Right cardiac atrium (tissue), 5 donors: Measurements from ENCODE around the gene ZNF823. TPM values are rescaled to one million over a fixed set of nuclear protein-coding genes. Genes with fewer than 3 reads are reported as not detected.

Experiments
- ATAC-seq, 2 donors: fragments of 200-7000 bp; cut with Tn5 transposase; one replicate each; pipeline versions ENCODE4 v1.8.0 to v1.9.1; 2020; ENCODE audit warnings: moderate library complexity in 2 of 2, mild to moderate bottlenecking in 1 of 2
- DNase-seq, 3 donors: peaks; one replicate each; pipeline ENCODE4 v3.0.0-alpha.2; 2020
- H3K27ac ChIP-seq: one replicate; pipeline ENCODE4 v1.5.1; 2013; ENCODE audit warnings: mild to moderate bottlenecking, low read length, control low read depth, moderate library complexity
- H3K27me3 ChIP-seq: one replicate; pipeline ENCODE4 v1.6.1; 2013; ENCODE audit not compliant: control insufficient read depth, insufficient read depth
- H3K4me1 ChIP-seq: one replicate; pipeline ENCODE4 v1.6.1; 2013; ENCODE audit warnings: low read length; ENCODE audit not compliant: control insufficient read depth, insufficient read depth
- H3K4me3 ChIP-seq: one replicate; pipeline ENCODE4 v1.5.1; 2013; ENCODE audit warnings: low read length, control low read depth
- H3K9me3 ChIP-seq: one replicate; pipeline ENCODE4 v1.6.1; 2013; ENCODE audit warnings: low read length; ENCODE audit not compliant: control insufficient read depth
- WGBS: extraction: QIAGEN DNeasy Blood & Tissue Kit; methylation state at CpG from one replicate; pipeline ENCODE4 v1.1.7; 2013; 5-methylcytosine and 5-hydroxymethylcytosine counted together
- intact Hi-C, 4 donors: fragments of 100-400 bp; cut with DNase I; formaldehyde crosslinking; loops; one replicate each; pipeline versions ENCODE4 v1.11.0 to v1.14.0; 2022 to 2023
- polyA plus RNA-seq: library from polyadenylated mRNA; stranded (reverse); fragments of 200-250 nt; gene quantifications from one replicate; pipeline ENCODE4 v1.2.3, GENCODE V29; 2013
- total RNA-seq, 4 donors: library from RNA; stranded (reverse); fragmentation: NEBNext Ultra II Directional; extraction: Animal tissue kit (Norgen Biotek cat#: 25700); gene quantifications; one replicate each; pipeline ENCODE4 v1.2.1, GENCODE V29; 2021
- donor health status: healthy with polysubstance abuse.
- donor health status: DM: no; HTN: yes; CAD: no.
- donor health status: DM: no; HTN: no; CAD: no.
- donor health status: DM: no; HTN: yes; CAD: no; lungs with severe emphysema.
- donor health status: DM: yes; HTN: yes; CAD: no.

ZNF823 gene
- total and polyA plus RNA-seq, 5 donors, result 2.2 to 6.0 (median 4.4) TPM

GRCh38 chr19:11736696-11737095 is 2.0 kb downstream of the ZNF823 start:
- ATAC-seq, result peak in 1 of 2 donors; percentile 55

GRCh38 chr19:11735375-11735774 is 3.4 kb downstream of the ZNF823 start:
- Histone ChIP-seq H3K27me3 (no peaks in the 10 kb centered on the region), H3K4me3 (no peak overlapping the region), H3K9me3 (no peaks in the 10 kb centered on the region), H3K27ac (no peak overlapping the region), H3K4me1 (peaks cover 4% of the 10 kb centered on the region)
- WGBS, result 93% methylated on average over 1 of the region's 1 CpG
- no peak for DNase-seq
- no peak for ATAC-seq
- intact Hi-C loops, result no loop called here

More at GRCh38 chr19:11736696-11737095, 2.0 kb downstream of the ZNF823 start:
- peak; percentile 66 to 73 (median 70) for DNase-seq
- no peak overlapping the region for H3K27ac ChIP-seq
- intact Hi-C loops, result no loop called here
- peaks cover 4% of the 10 kb centered on the region for H3K4me1 ChIP-seq
- WGBS, result 26% methylated on average over 2 of the region's 2 CpGs
- H3K27me3 ChIP-seq, result no peaks in the 10 kb centered on the region
- no peaks in the 10 kb centered on the region for H3K9me3 ChIP-seq
- no peak overlapping the region for H3K4me3 ChIP-seq

- Histone ChIP-seq H3K27me3 (no peaks in the 10 kb centered on the region), H3K9me3 (no peaks in the 10 kb centered on the region), H3K4me3 (no peak overlapping the region), H3K4me1 (no peaks in the 10 kb centered on the region), H3K27ac (no peak overlapping the region)
- no peak for DNase-seq
- intact Hi-C loops, result no loop called here
- no peak for ATAC-seq
- 89% methylated on average over 4 of the region's 4 CpGs for WGBS
Measured at GRCh38 chr19:11729586-11729985, 9.2 kb downstream of the ZNF823 start.

DNA sequence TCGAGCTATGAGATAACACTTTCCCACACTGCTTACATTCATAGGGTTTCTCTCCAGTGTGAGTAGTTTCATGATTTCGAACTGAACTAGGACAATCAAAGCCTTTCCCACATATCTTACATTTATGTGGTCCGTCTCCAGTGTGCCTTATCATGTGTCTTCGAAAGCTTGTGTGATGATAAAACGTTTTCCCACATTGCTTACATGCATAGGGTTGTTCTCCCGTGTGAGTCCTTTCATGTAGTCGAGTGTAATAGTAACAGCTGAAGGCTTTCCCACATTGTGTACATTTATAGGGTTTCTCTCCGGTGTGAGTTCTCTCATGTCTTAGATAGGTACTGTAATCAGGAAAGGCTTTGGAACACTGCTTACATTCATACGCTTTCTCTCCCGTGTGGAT is 16.3 kb downstream of the ZNF823 start:
- no peaks in the 10 kb centered on the region for H3K4me1 ChIP-seq
- WGBS, result 95% methylated on average over 10 of the region's 10 CpGs
- H3K9me3 ChIP-seq, result peaks cover 3% of the 10 kb centered on the region
- ATAC-seq, result no peak
- no peak overlapping the region for H3K4me3 ChIP-seq
- no peaks in the 10 kb centered on the region for H3K27me3 ChIP-seq
- intact Hi-C loops, result no loop called here
- no peak for DNase-seq
- H3K27ac ChIP-seq, result no peak overlapping the region

GRCh38 chr19:11721681-11722080 is 17.1 kb downstream of the ZNF823 start:
- Histone ChIP-seq H3K27ac (no peak overlapping the region), H3K4me1 (no peaks in the 10 kb centered on the region), H3K9me3 (peaks cover 3% of the 10 kb centered on the region), H3K4me3 (no peak overlapping the region), H3K27me3 (no peaks in the 10 kb centered on the region)
- intact Hi-C loops, result no loop called here
- no peak for ATAC-seq
- WGBS, result 66% methylated on average over 5 of the region's 5 CpGs
- DNase-seq, result no peak

GRCh38 chr19:11710313-11710712 is 28.4 kb downstream of the ZNF823 start:
- 79% methylated on average over 10 of the region's 10 CpGs for WGBS
- H3K27me3 ChIP-seq, result no peaks in the 10 kb centered on the region
- ATAC-seq (no peak), DNase-seq (no peak)
- H3K27ac ChIP-seq, result no peak overlapping the region
- H3K4me1 ChIP-seq, result no peaks in the 10 kb centered on the region
- no peaks in the 10 kb centered on the region for H3K9me3 ChIP-seq
- intact Hi-C loops, result no loop called here
- H3K4me3 ChIP-seq, result no peak overlapping the region

GRCh38 chr19:11708457-11708856 is 30.3 kb downstream of the ZNF823 start:
- Histone ChIP-seq H3K27me3 (no peaks in the 10 kb centered on the region), H3K4me1 (no peaks in the 10 kb centered on the region), H3K4me3 (no peak overlapping the region), H3K27ac (no peak overlapping the region), H3K9me3 (no peaks in the 10 kb centered on the region)
- DNase-seq (no peak), ATAC-seq (no peak)
- intact Hi-C loops, result no loop called here
- 67% methylated on average over 3 of the region's 3 CpGs for WGBS

DNA sequence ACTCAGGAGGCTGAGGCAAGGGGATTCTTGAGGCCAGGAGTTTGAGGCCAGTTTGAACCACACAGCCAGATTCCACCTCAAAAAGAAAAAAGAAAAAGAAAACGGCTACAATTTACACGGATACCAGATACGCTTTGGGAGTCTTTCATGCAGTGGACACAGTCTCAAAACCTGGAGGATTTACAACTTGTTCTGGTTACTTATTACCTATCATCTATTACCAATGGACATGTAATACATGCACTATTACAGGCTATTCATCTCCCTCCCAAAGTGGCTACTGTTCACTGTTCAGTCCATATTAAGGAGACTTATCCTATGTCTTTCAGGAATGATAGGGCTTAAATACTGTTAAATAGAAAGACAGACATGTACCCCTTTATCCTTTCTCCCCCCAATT is 33.3 kb downstream of the ZNF823 start:
- 86% methylated on average over 3 of the region's 3 CpGs for WGBS
- intact Hi-C loops, result no loop called here
- Histone ChIP-seq H3K27ac (no peak overlapping the region), H3K4me3 (no peak overlapping the region), H3K9me3 (no peaks in the 10 kb centered on the region), H3K4me1 (no peaks in the 10 kb centered on the region), H3K27me3 (no peaks in the 10 kb centered on the region)
- DNase-seq (no peak), ATAC-seq (no peak)

- intact Hi-C loops, result no loop called here
- 62% methylated on average over 2 of the region's 2 CpGs for WGBS
Measured at GRCh38 chr19:11704626-11705025, 34.1 kb downstream of the ZNF823 start.

GRCh38 chr19:11699931-11700794 is 38.6 kb downstream of the ZNF823 start:
- no peak overlapping the region for H3K4me3 ChIP-seq
- H3K27ac ChIP-seq, result no peak overlapping the region
- no peaks in the 10 kb centered on the region for H3K4me1 ChIP-seq
- no peaks in the 10 kb centered on the region for H3K9me3 ChIP-seq
- WGBS, result 68% methylated on average over 6 of the region's 6 CpGs
- DNase-seq, result no peak
- intact Hi-C loops, result no loop called here
- H3K27me3 ChIP-seq, result no peaks in the 10 kb centered on the region
- no peak for ATAC-seq

More at GRCh38 chr19:11704626-11705025, 34.1 kb downstream of the ZNF823 start:
- no peaks in the 10 kb centered on the region for H3K9me3 ChIP-seq
- no peaks in the 10 kb centered on the region for H3K27me3 ChIP-seq
- H3K4me3 ChIP-seq, result no peak overlapping the region
- H3K4me1 ChIP-seq, result no peaks in the 10 kb centered on the region
- no peak for DNase-seq
- no peak for ATAC-seq
- no peak overlapping the region for H3K27ac ChIP-seq

GRCh38 chr19:11698231-11698630 is 40.5 kb downstream of the ZNF823 start:
- no peaks in the 10 kb centered on the region for H3K27me3 ChIP-seq
- no peaks in the 10 kb centered on the region for H3K9me3 ChIP-seq
- WGBS, result 87% methylated on average over 6 of the region's 6 CpGs
- no peak overlapping the region for H3K4me3 ChIP-seq
- no peak overlapping the region for H3K27ac ChIP-seq
- H3K4me1 ChIP-seq, result no peaks in the 10 kb centered on the region
- ATAC-seq, result no peak
- intact Hi-C loops, result no loop called here
- DNase-seq, result no peak
